Activated CD4-positive, alpha-beta T cell treated with anti-CD3 and anti-CD28 coated beads, Interleukin-2, amount 10 ng/mL, durations not matched to agents 7 days and 5 days (primary cell): Measurements from ENCODE around the gene GPX2. TPM values are rescaled to one million over a fixed set of nuclear protein-coding genes. Genes with fewer than 3 reads are reported as not detected.
A peak's percentile ranks its signal among the peaks of the same experiment; 100 is the strongest.

Experiments
- CTCF ChIA-PET: fragments of 350-600 bp; sonication (Branson Sonifier 250); formaldehyde crosslinking; loops from one replicate; lab custom pipeline; 2021; ENCODE audit warnings: antibody characterized with exemption; lab: Charles Lee
- POLR2A ChIA-PET: fragments of 350-600 bp; sonication (Branson Sonifier 250); formaldehyde crosslinking; loops from one replicate; lab custom pipeline; 2021; ENCODE audit warnings: antibody characterized with exemption; lab: Charles Lee
- DNase-seq: peaks from one replicate; pipeline ENCODE4 v3.0.0-alpha.2; 2020
- H3K27ac Mint-ChIP-seq: one replicate; pipeline ENCODE4 v1.8.0; 2021; ENCODE audit warnings: mild to moderate bottlenecking, moderate library complexity, mixed read lengths
- H3K27me3 Mint-ChIP-seq: one replicate; pipeline ENCODE4 v1.8.0; 2021; ENCODE audit warnings: mixed read lengths
- H3K36me3 Mint-ChIP-seq: one replicate; pipeline ENCODE4 v1.8.0; 2021; ENCODE audit warnings: low read depth, mixed read lengths
- H3K4me1 Mint-ChIP-seq: one replicate; pipeline ENCODE4 v1.8.0; 2021; ENCODE audit warnings: mixed read lengths
- H3K4me3 Mint-ChIP-seq: one replicate; pipeline ENCODE4 v1.8.0; 2021; ENCODE audit warnings: mild to moderate bottlenecking, moderate library complexity, mixed read lengths
- H3K9me3 Mint-ChIP-seq: one replicate; pipeline ENCODE4 v1.8.0; 2021; ENCODE audit warnings: mixed read lengths
- total RNA-seq, 2 experiments: library from RNA; stranded (reverse); gene quantifications; one replicate each; pipeline ENCODE4 v1.2.3, GENCODE V29; 2021

GPX2 gene
- total RNA-seq, 2 experiments from 2014 or later, result not detected

DNA sequence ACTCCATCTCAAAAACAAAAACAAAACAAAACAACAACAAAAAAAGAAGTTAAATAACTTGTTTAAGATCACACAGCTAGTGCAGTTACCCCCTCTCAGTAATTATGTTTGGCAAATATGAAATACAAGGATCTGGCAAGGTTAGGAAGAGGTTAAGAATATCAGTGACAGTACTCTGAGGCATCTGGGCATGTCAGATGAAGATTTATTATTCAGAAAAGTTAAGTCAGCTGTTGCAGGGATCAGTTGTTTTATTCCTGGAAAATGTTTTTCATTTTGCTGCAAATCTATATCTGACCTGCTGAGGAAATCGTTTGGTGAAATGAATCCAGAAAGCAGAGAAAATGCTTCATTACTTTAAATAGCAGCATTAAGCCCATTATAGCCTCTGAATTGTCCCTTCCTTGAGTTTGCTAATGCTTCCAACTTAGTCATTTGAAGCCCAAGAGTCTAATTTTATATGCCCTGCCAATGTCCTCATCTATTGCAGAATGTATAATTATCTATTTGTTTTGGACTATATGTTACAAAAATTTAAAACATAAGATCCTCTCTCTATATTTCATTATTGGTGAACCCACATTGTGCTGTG, 8.1 kb downstream of the GPX2 start:
- Mint-ChIP-seq H3K27ac (no peak overlapping the region), H3K4me3 (no peak overlapping the region), H3K36me3 (peaks cover 69% of the 10 kb centered on the region), H3K4me1 (peaks cover 47% of the 10 kb centered on the region), H3K9me3 (no peaks in the 10 kb centered on the region), H3K27me3 (no peaks in the 10 kb centered on the region)
- CTCF ChIA-PET, result no interaction called here
- no peak for DNase-seq
- POLR2A ChIA-PET, result no interaction called here

DNA sequence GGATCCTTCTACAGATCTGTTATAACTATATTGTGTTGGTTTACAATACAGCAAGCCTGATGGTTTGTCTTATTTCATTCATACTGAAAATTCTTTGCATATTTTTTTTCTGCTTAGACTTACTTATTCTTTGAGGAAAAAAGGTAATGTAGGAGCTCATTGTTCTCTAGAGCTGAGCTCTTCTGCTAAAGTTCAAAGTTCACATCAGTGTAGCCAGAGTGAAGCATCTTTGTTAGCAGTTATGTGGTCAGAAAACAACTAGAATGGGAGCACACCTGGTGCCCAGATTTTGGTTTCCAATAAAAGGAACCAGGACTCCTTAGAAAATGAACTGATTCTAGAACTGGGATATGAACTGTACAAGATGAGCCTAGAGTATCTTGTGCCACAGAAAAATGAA, 10.3 kb downstream of the GPX2 start:
- H3K4me3 Mint-ChIP-seq, result no peak overlapping the region
- ChIA-PET POLR2A (no interaction called here), CTCF (interaction anchor here (0.9 kb wide), 1 partner anchor 48 kb away, joined by 3 read pairs; no protein-coding TSS in a partner anchor)
- H3K27ac Mint-ChIP-seq, result no peak overlapping the region
- H3K9me3 Mint-ChIP-seq, result no peaks in the 10 kb centered on the region
- H3K27me3 Mint-ChIP-seq, result no peaks in the 10 kb centered on the region
- DNase-seq, result no peak
- peaks cover 57% of the 10 kb centered on the region for H3K36me3 Mint-ChIP-seq
- H3K4me1 Mint-ChIP-seq, result peaks cover 33% of the 10 kb centered on the region

DNA sequence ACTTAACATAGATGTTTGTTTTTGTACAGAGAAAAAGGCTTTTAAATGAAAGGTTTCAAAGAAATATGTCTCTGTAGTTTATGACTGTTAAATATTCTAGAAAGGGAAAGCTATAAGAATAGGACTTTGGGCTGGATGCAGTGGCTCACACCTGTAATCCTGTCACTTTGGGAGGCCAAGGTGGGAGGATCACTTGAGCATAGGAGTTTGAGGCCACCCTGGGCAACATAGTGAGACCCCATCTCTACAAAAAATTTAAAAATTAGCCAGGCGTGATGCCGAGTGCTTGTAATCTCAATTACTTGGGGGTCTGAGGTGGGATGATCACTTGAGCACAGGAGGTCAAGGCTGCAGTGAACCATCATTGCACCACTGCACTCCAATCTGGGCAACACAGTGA, 11.4 kb downstream of the GPX2 start:
- Mint-ChIP-seq H3K4me3 (no peak overlapping the region), H3K9me3 (peaks cover 3% of the 10 kb centered on the region), H3K27me3 (no peaks in the 10 kb centered on the region), H3K4me1 (peaks cover 38% of the 10 kb centered on the region), H3K36me3 (peaks cover 65% of the 10 kb centered on the region), H3K27ac (peak overlapping the region; percentile 17)
- POLR2A ChIA-PET, result no interaction called here
- no peak for DNase-seq
- CTCF ChIA-PET, result interaction anchor here (0.5 to 0.9 kb wide), 5 partner anchors 49 to 603 kb away, joined by 3 to 4 read pairs (median 3); no protein-coding TSS in a partner anchor

DNA sequence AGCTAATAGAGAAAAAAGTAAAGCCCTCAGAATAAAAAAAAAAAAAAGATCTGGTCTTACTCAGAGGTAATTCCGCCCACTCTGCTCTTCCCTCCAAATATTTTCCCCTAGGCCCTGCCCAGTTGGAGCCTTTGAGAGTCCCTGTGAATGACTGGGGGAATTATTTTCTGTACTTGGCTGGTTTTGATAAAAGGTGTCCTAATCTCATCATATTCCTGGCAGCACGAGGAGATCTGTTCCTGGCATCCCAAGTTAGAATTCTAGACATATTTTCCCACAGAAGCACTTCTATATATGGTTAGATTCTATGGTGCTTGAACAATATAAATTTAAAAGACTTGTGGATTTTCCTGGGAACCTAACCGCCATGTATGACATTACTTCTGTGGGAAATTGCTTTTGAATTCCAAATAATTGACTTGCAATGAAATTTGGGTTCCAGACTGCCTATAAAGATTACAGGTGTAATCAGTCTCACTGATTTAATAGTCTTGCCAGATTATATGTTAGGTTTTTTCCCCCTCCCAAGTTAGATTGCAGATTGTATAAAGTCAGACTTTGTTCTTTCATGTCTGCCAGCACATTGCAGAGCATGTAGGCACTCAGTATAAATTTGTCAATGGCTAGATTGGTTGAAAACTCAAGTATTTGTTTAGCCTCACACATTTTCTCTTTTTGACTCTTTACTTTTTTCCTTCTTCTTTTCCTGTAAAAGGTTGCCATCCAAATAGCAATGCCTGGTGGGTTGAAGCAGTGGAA, 12.3 kb downstream of the GPX2 start:
- POLR2A ChIA-PET, result no interaction called here
- H3K4me3 Mint-ChIP-seq, result no peak overlapping the region
- H3K9me3 Mint-ChIP-seq, result peaks cover 3% of the 10 kb centered on the region
- DNase-seq, result no peak
- H3K4me1 Mint-ChIP-seq, result peaks cover 33% of the 10 kb centered on the region
- peak overlapping the region; percentile 51 for H3K27ac Mint-ChIP-seq
- peaks cover 67% of the 10 kb centered on the region for H3K36me3 Mint-ChIP-seq
- CTCF ChIA-PET, result no interaction called here
- no peaks in the 10 kb centered on the region for H3K27me3 Mint-ChIP-seq

DNA sequence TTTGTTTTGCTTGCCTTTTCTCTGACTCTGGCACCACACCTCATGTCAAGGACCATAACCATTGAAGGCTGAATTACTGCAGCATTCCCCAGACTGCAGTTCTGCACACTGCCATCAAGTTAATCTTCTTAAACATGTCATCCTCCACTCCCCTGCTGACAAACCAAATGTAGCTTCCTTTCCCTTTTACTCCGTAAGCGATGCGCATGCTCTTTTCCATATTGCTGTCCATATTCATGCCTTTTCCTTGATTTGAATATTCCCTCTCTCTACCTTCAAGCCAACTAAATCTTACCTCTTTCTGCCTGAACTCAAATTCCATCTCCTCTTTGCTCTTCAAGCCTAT, 13.6 kb downstream of the GPX2 start:
- Mint-ChIP-seq H3K36me3 (peaks cover 63% of the 10 kb centered on the region), H3K4me1 (peaks cover 27% of the 10 kb centered on the region), H3K4me3 (no peak overlapping the region), H3K9me3 (peaks cover 3% of the 10 kb centered on the region), H3K27ac (no peak overlapping the region), H3K27me3 (no peaks in the 10 kb centered on the region)
- POLR2A ChIA-PET, result no interaction called here
- DNase-seq, result no peak
- CTCF ChIA-PET, result interaction anchor here (0.7 to 2.3 kb wide), 2 partner anchors 11 to 63 kb away, joined by 3 to 7 read pairs; no protein-coding TSS in a partner anchor

DNA sequence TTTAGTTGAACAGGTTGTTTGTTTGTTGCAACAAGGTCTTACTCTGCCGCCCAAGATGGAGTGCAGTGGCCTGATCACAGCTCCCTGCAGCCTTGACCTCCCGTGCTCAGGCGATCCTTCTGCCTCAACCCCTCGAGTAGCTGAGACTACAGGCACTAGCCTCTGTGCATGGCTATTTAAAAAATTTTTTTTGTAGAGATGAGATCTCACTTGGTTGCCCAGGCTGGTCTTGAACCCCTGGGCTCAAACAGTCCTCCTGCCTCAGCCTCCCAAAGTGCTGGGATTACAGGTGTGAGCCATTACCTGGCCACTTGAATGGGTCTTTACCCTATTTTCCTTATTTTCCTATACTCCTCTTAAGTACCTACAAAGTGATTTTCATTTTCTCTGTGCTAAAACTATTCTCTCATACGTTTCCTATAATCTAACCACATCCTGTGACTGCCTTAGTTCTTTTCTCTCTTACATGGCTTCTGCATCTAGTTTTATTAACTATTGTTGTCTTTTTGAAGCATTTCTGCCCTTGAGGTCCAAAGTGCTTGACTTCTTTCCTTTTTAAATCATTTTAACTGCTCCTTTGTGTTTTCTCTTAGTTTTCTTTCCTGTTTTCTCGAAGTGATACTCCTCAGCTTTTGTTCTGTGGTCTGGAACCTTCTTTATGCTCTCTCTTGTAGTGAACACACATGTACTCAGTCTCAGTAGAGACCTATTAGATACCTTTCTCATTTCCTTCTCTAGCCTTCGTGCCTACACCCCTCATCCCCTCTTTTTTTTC, 14.1 kb downstream of the GPX2 start:
- Mint-ChIP-seq H3K4me1 (peaks cover 31% of the 10 kb centered on the region), H3K27ac (no peak overlapping the region), H3K27me3 (no peaks in the 10 kb centered on the region), H3K36me3 (peaks cover 63% of the 10 kb centered on the region), H3K4me3 (no peak overlapping the region), H3K9me3 (peaks cover 3% of the 10 kb centered on the region)
- ChIA-PET POLR2A (interaction anchor here (1.2 kb wide), 1 partner anchor 14 kb away, joined by 4 read pairs; the partner anchor contains the start of gene CHURC1), CTCF (interaction anchor here (0.7 to 2.3 kb wide), 4 partner anchors 10 to 62 kb away, joined by 3 to 7 read pairs (median 5); partner anchors contain the start of gene CHURC1)
- DNase-seq, result no peak

DNA sequence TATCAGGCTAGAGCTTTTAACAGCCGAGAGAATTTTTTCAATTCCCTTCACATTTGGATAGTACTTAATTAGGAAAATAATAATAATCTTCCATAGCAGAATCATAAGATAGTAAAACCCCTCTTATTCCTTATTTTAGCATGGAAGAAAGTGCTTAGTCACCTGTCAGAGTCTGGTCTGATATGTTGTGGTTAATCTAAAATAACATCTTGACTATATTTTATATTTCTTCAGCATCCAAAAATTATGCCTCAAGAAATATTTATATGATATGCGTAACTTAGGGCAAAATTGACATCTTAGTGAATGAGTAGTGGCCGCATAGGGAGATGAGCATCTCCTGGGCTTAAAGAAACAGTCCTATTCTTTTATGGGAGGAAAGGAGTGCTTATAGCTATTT, 15.5 kb downstream of the GPX2 start:
- POLR2A ChIA-PET, result interaction anchor here (0.6 to 1.2 kb wide), 2 partner anchors 8 to 12 kb away, joined by 3 to 4 read pairs; partner anchors contain the start of gene CHURC1
- no peak for DNase-seq
- H3K9me3 Mint-ChIP-seq, result peaks cover 3% of the 10 kb centered on the region
- peaks cover 54% of the 10 kb centered on the region for H3K36me3 Mint-ChIP-seq
- H3K4me1 Mint-ChIP-seq, result peaks cover 35% of the 10 kb centered on the region
- H3K27ac Mint-ChIP-seq, result no peak overlapping the region
- no peaks in the 10 kb centered on the region for H3K27me3 Mint-ChIP-seq
- no peak overlapping the region for H3K4me3 Mint-ChIP-seq
- CTCF ChIA-PET, result interaction anchor here (1.1 to 2.3 kb wide), 4 partner anchors 9 to 36 kb away, joined by 3 to 7 read pairs (median 5); partner anchors contain the start of gene CHURC1

DNA sequence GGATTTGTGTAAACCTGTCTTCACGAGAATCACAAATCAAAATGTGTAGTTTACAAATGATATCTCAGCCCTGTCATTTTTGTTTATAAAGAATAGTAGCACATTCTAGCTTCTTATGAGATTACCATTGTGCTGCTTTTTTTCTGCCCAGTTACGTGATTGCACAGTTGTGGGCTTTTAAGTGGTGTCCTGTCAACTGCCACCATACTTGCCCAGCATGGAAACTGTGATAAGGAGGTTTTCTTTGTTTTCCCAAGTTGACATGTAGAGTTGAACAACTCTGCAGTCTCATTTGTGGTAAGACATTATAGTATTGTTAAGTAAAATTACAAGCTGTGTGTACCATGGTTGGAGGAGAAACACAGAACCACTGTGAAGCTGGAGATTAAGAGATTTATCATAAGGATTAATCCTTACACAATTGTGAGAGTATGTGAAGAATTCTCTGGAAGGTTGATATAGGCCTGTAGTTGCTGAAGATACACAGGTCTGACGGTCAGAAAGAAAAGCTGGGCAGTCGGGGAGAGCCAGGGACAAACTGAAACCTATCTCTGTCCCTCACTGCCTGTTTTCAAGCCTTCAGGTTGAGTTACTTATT, 16.0 kb downstream of the GPX2 start:
- peaks cover 40% of the 10 kb centered on the region for H3K4me1 Mint-ChIP-seq
- no peak for DNase-seq
- POLR2A ChIA-PET, result no interaction called here
- no peak overlapping the region for H3K4me3 Mint-ChIP-seq
- peaks cover 56% of the 10 kb centered on the region for H3K36me3 Mint-ChIP-seq
- CTCF ChIA-PET, result interaction anchor here (0.6 to 2.3 kb wide), 5 partner anchors 8 to 388 kb away, joined by 3 to 7 read pairs (median 4); partner anchors contain the start of gene CHURC1
- H3K27me3 Mint-ChIP-seq, result no peaks in the 10 kb centered on the region
- H3K9me3 Mint-ChIP-seq, result peaks cover 3% of the 10 kb centered on the region
- peak overlapping the region; percentile 54 for H3K27ac Mint-ChIP-seq

DNA sequence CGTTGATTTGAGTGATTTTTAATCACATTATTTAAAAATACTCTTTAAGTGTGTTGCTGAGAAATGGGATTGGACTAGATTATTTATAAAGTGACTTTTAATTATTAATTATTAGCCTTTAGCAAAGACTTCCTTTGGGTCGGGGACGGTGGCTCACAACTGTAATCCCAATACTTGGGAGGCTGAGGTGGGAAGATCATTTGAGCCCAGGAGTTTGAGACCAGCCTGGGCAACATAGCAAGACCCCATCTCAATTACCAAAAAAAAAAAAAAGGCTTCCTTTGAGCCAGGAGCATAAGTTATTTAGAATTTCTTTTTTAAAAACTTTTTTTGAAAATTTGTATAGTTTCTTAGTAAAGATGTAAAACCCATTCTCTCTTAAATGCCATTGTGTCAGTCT, 19.5 kb downstream of the GPX2 start:
- H3K4me3 Mint-ChIP-seq, result no peak overlapping the region

DNA sequence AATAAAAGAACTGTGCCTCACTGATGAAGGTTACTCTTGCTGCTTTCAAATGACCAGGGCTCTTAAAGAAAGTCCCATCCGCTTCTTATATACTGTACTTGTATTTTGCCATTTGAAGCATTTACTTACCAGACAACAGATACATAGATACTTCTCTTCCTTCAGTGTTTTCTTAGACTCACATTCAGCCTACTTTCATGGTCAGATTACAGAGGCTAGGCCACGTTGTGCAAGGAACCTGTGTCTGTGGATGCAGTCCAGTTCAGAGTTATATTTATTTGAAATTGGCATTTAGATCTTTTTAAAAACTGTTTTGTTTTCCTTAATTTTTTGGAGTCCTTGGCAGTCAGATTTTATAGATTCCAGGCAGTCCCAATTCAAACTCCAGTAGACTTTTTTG, 22.1 kb downstream of the GPX2 start:
- peaks cover 51% of the 10 kb centered on the region for H3K4me1 Mint-ChIP-seq
- CTCF ChIA-PET, result no interaction called here
- POLR2A ChIA-PET, result no interaction called here
- no peaks in the 10 kb centered on the region for H3K27me3 Mint-ChIP-seq
- no peak for DNase-seq
- H3K4me3 Mint-ChIP-seq, result no peak overlapping the region
- no peaks in the 10 kb centered on the region for H3K9me3 Mint-ChIP-seq
- H3K36me3 Mint-ChIP-seq, result peaks cover 60% of the 10 kb centered on the region
- no peak overlapping the region for H3K27ac Mint-ChIP-seq

More for the DNA sequence above, 19.5 kb downstream of the GPX2 start:
- peaks cover 63% of the 10 kb centered on the region for H3K36me3 Mint-ChIP-seq
- no peaks in the 10 kb centered on the region for H3K27me3 Mint-ChIP-seq
- peaks cover 3% of the 10 kb centered on the region for H3K9me3 Mint-ChIP-seq
- POLR2A ChIA-PET, result interaction anchor here (0.7 kb wide), 1 partner anchor 23 kb away, joined by 6 read pairs; no protein-coding TSS in a partner anchor
- H3K4me1 Mint-ChIP-seq, result peaks cover 44% of the 10 kb centered on the region
- DNase-seq, result no peak
- no peak overlapping the region for H3K27ac Mint-ChIP-seq
- CTCF ChIA-PET, result no interaction called here

DNA sequence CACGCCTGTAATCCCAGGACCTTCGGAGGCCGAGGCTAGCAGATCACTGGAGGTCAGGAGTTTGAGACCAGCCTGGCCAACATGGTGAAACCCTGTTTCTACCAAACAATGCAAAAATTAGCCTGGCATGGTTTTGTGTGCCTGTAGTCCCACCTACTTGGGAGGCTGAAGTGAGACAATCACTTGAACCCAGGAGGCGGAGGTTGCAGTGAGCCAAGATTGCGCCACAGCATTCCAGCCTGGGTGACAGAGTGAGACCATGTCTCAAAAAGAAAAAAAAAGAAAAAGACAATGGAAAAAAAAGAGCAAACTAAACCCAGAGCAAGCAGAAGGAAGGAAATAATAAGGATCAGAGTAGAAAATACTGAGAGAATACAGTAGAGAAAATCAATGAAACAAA, 22.9 kb downstream of the GPX2 start:
- POLR2A ChIA-PET, result no interaction called here
- no peak for DNase-seq
- Mint-ChIP-seq H3K27ac (no peak overlapping the region), H3K36me3 (peaks cover 64% of the 10 kb centered on the region), H3K9me3 (no peaks in the 10 kb centered on the region), H3K4me1 (peaks cover 55% of the 10 kb centered on the region), H3K4me3 (no peak overlapping the region), H3K27me3 (no peaks in the 10 kb centered on the region)
- CTCF ChIA-PET, result no interaction called here

DNA sequence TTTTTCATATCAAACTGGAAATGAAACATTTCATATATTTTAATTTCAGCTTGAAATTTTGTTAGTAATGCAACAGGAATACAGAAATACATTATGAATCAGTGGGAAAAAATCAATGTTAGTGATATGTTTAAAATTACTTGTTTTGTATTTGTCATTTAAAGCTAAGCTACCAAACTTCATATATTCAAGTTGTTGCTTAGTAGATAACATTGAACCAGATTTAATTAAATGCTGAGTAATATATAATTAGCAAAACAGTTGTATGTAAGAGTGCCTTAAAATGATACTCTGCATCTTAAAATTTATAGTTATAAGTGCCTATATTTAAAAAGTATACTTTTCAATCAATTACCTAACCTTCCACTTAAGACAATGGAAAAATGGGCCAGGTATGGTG, 23.3 kb downstream of the GPX2 start:
- no peak for DNase-seq
- H3K27me3 Mint-ChIP-seq, result no peaks in the 10 kb centered on the region
- peaks cover 61% of the 10 kb centered on the region for H3K36me3 Mint-ChIP-seq
- no peak overlapping the region for H3K4me3 Mint-ChIP-seq
- no peaks in the 10 kb centered on the region for H3K9me3 Mint-ChIP-seq
- peaks cover 52% of the 10 kb centered on the region for H3K4me1 Mint-ChIP-seq
- POLR2A ChIA-PET, result interaction anchor here (0.6 kb wide), 1 partner anchor 8 kb away, joined by 3 read pairs; no protein-coding TSS in a partner anchor
- no peak overlapping the region for H3K27ac Mint-ChIP-seq
- CTCF ChIA-PET, result interaction anchor here (0.5 to 1.8 kb wide), 3 partner anchors 9 to 449 kb away, joined by 3 to 7 read pairs (median 4); no protein-coding TSS in a partner anchor
